Ascending aorta (tissue), 2 donors: Measurements from ENCODE around the gene GGT1. TPM values are rescaled to one million over a fixed set of nuclear protein-coding genes. Genes with fewer than 3 reads are reported as not detected.
"Not testable (repeated sequence)": the region's sequence is repeated elsewhere in the genome, so short reads cannot be mapped to it uniquely, and the experiment has no call there.

Source experiments
- DNase-seq, 2 donors: peaks; one replicate each; pipeline ENCODE4 v3.0.0-alpha.2; 2019; ENCODE audit warnings: low spot score in 2 of 2
- H3K27ac ChIP-seq, 2 donors: fragments of 200-600 bp; sonication (generic); one replicate each; pipeline ENCODE4 v1.5.1; 2016 to 2017; ENCODE audit warnings: mild to moderate bottlenecking in 1 of 2
- H3K27me3 ChIP-seq: fragments of 200-600 bp; sonication (generic); one replicate; pipeline ENCODE4 v1.5.1; 2017
- H3K36me3 ChIP-seq, 2 donors: fragments of 200-600 bp; sonication (generic); one replicate each; pipeline ENCODE4 v1.5.1; 2016
- H3K4me1 ChIP-seq, 2 donors: fragments of 200-600 bp; sonication (generic); one replicate each; pipeline ENCODE4 v1.5.1; 2016 to 2017; ENCODE audit warnings: mild to moderate bottlenecking in 1 of 2
- H3K4me3 ChIP-seq, 2 donors: fragments of 200-600 bp; sonication (generic); one replicate each; pipeline ENCODE4 v1.5.1; 2016 to 2017; ENCODE audit warnings: mild to moderate bottlenecking in 1 of 2
- H3K9me3 ChIP-seq, 2 donors: fragments of 200-600 bp; sonication (generic); one replicate each; pipeline ENCODE4 v1.5.1; 2016
- intact Hi-C: fragments of 100-400 bp; cut with DNase I; formaldehyde crosslinking; loops from one replicate; pipeline ENCODE4 v1.15.1; 2023
- total RNA-seq: library from RNA; depleted of rRNA; stranded (reverse); fragments of >200 nt; gene quantifications from one replicate; pipeline ENCODE4 v1.1.0, GENCODE V29; 2016
- TF ChIP-seq, protein P1 (sequence below), 3 experiments: fragments of 200-600 bp in 2 of 3; fragments of 450-650 bp in 1 of 3; sonication (generic) in 2 of 3; IDR thresholded peaks; one replicate each; pipeline ENCODE4 v1.5.1; 2016 to 2019; ENCODE audit warnings: antibody characterized with exemption in 3 of 3, mild to moderate bottlenecking in 1 of 3, moderate library complexity in 1 of 3

GGT1 gene
- total RNA-seq: not detected

DNA sequence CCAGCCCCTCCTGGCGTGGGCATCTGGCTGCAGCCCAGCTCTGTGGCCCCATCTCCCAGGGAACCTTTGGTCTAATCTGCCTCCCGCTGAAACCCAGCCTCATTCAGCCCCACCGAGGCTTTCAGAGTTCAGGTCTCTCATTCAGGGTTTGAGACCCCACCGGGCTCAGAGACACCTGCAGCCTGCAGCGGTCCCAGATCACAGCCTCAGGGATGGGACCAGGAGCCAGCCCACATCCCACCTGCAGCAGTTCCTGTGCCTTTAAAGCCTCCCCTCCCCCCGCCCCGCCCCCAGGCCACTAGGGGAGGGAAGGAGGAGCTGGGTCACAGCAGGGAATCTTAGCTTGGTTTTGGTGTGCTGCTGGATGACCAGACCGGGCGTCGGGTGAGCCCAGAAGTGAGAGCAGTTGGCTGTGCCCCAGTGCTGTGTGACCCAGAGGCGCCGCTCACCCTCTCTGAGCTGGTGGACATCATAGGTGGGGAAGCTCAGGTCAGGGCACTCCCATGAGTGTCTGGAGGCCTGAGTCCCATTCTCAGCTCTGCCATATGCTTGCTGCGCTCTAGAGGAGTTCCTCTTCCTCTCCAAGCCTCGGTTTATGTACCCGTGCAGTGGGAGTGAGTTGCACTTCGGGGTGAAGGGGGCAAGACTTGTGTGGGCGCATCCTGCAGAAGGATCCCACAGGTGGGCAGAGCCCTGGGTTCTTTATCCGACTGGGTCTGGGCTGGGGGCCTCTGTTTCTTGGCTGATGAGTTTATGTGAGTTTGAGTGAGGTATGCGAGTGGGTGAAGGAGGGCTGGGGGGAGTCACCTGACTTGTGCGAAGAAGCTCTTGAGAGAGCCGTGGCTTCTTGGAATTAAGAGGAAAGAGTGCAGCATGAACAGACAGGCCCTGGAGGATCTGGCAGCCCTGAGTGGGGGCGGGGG, at the start of gene GGT1:
GGT1 (plus strand) TSS at position 347 of the 923 bp plus-strand sequence. CDS start 7,889 bp downstream, outside the sequence.
- H3K36me3 ChIP-seq, H3K27me3 ChIP-seq, intact Hi-C loops, DNase-seq, H3K9me3 ChIP-seq, H3K4me3 ChIP-seq, H3K4me1 ChIP-seq, H3K27ac ChIP-seq: not testable (repeated sequence)

DNA sequence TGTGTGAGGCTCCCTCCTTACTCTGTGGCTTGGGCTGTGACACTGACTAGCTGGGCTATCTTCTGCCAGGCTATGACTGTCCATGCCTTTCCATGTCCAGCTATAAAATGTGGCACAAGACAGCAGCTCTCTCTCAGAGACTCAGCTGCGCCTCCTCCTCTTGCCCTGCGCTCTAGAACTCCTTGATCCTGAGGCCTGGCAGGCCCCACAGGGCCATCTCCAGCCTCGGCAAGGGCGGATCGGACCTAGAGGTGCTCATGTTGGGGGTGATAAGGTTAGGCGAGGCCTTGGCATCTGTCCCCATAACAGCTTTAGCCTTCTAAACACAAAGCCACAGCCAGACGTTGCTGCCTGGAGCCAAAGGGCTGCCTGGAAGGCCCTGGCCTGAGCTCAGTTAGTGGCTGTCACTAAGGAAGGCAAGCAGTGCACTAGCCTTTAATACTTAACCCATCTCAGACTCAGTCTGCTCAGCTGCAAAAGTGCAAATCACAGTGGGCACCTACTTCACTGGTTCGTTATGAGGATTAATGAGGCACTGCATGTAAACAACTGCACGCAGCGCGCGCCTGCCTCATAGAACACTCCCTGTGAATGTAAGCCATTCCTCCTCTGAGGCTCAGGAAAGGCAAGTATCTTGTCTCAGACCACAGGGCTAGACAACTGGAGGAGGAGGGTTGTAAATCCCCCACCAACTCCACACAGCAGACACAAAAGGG, 49.2 kb upstream of the GGT1 start:
- peak overlapping the region; percentile 81 to 90 for H3K4me3 ChIP-seq
- peaks cover 20 to 30% of the 10 kb centered on the region in 2 donors for H3K4me1 ChIP-seq
- H3K9me3 ChIP-seq: no peaks in the 10 kb centered on the region
- H3K36me3 ChIP-seq: peaks cover 13 to 15% of the 10 kb centered on the region in 2 donors
- H3K27ac ChIP-seq: peak overlapping the region; percentile 94 to 99
- no peaks in the 10 kb centered on the region for H3K27me3 ChIP-seq
- TF ChIP-seq, protein P1, sequence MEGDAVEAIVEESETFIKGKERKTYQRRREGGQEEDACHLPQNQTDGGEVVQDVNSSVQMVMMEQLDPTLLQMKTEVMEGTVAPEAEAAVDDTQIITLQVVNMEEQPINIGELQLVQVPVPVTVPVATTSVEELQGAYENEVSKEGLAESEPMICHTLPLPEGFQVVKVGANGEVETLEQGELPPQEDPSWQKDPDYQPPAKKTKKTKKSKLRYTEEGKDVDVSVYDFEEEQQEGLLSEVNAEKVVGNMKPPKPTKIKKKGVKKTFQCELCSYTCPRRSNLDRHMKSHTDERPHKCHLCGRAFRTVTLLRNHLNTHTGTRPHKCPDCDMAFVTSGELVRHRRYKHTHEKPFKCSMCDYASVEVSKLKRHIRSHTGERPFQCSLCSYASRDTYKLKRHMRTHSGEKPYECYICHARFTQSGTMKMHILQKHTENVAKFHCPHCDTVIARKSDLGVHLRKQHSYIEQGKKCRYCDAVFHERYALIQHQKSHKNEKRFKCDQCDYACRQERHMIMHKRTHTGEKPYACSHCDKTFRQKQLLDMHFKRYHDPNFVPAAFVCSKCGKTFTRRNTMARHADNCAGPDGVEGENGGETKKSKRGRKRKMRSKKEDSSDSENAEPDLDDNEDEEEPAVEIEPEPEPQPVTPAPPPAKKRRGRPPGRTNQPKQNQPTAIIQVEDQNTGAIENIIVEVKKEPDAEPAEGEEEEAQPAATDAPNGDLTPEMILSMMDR (IDR thresholded peaks at IDR 0.05): no peak
- intact Hi-C loops: loop anchor here (2.0 kb wide), 1 partner anchor 39 kb away; the partner anchor contains the start of gene LRRC75B
- no peak for DNase-seq

DNA sequence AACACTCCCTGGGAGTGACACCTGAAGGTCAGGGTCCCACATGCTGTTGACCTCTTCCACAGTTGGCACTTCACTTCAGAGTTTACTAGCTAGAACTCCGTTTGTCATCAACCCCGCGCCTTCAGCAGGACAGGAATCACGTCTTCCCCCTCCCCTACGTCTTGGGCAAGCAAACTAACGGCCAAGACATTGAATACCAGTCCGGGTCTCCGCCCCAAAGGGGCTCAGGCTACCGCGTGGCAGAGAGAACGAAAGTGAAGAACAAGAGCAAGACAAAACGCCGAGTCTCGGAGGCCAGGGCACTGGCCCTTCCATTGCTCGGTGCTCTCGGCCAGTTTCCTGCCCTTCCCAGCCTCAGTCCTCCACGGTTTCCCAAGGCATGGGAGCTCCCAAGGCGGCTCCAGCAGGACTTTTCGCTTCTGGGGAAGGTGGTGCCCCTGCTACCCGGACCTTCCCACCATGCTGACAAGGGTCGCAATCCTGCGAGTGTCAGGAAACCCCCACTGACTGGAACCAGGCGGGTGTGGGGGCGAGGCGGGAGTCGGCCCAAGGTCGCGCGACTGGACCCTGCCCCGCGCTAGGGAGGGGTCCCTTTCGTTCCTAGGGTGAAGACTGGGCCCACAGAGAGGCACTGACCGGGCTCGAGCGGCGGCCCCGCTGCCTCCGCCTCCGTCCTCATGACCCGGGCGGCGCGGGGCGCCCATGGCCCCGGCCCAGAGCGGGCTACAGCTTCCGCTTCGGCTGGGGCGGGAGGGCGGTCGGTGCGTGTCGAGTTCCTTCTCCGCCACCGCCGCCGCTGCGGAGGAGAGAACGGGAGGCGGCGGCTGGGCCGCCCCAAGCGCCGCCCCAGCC, 48.5 kb upstream of the GGT1 start, which contains the start of gene GUCD1:
GUCD1 (minus strand) TSS at position 826 of the 852 bp plus-strand sequence; CDS start at position 679, 147 bp downstream.
- Histone ChIP-seq H3K27ac (peak within 1 kb of the TSS; percentile 98 to 99), H3K4me1 (peaks cover 20 to 31% of the 10 kb centered on the region in 2 donors), H3K9me3 (no peaks in the 10 kb centered on the region), H3K27me3 (no peaks in the 10 kb centered on the region), H3K4me3 (peak within 1 kb of the TSS; percentile 81 to 93), H3K36me3 (peaks cover 15 to 20% of the 10 kb centered on the region in 2 donors)
- TF ChIP-seq, protein P1 (IDR thresholded peaks at IDR 0.05): no peak
- intact Hi-C loops: loop anchor here (1.0 to 2.0 kb wide), 2 partner anchors 9 to 38 kb away; partner anchors contain the start of gene LRRC75B
- DNase-seq: no peak

DNA sequence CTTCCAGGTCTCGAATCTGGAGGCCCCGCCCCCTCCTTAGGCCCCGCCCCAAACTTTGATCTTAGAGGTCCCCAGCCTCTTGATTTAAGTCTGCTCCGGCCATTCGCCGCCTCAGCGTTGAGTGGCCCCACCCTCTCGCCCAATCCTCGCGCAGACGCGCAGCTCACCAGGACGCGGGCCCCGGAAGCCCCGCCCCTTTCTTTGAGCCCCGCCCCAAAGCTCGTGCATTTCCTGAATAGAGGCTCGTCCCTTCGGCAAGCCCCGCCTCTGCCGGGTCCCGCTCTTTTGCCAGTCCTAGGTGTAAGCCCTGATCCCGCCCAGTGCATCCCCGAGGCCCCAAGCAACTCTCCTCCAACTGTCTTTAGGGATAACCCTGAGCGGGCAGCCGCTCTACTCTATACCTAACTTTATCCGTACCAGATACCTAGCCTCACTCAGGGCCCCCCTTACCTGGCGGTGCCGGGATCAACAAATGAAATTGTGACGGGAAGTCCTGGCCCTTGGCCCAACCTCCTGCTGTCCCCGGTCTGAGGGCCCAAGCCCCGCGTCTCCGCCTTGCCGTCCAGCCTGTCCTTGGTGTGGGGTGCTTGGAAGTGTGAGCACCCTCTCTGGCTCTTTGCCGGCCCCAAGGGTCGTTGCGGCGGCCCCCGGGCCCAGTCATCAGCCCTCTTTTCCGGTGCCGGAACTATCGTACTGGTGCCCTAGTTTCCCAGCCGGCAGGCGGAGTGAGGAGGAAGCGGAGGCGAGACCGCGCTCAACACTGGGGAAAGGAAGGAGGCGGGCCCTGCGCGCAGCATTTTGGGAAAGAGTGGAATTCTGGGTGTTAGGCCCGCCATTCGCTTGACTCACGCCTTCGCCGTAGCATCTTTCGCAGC, 47.6 kb upstream of the GGT1 start, which contains the start of gene SNRPD3:
SNRPD3 (plus strand) TSS at position 835 of the 875 bp plus-strand sequence. CDS start 1,676 bp downstream, outside the sequence.
- TF ChIP-seq, protein P1 (IDR thresholded peaks at IDR 0.05): no peak
- Histone ChIP-seq H3K4me3 (peak within 1 kb of the TSS; percentile 81 to 93), H3K36me3 (peaks cover 15 to 22% of the 10 kb centered on the region in 2 donors), H3K27me3 (no peaks in the 10 kb centered on the region), H3K27ac (peak within 1 kb of the TSS; percentile 98 to 99), H3K9me3 (no peaks in the 10 kb centered on the region), H3K4me1 (peaks cover 20 to 32% of the 10 kb centered on the region in 2 donors)
- intact Hi-C loops: loop anchor here (1.0 to 2.0 kb wide), 2 partner anchors 10 to 37 kb away; partner anchors contain the start of gene LRRC75B
- peak; percentile 99 to 100 for DNase-seq

DNA sequence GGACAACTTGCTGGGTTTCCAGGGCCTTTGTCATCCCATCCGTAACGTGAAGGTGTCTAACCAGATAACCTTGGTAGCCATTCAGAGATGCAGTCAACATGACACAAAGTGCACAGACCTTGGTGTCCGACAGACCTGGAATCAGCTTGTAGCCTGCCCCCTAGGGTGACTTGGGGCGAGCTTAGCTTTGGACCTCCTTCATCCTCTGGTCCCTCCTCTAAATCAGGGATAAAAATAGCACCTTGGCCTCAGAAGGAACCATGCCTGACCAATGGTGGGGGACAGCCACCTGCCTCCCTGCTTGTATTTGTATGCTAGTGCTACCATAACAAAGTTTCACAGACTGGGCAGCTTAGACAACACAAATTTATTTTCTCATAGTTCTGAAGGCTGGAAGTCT, 43.5 kb upstream of the GGT1 start:
- DNase-seq: no peak
- TF ChIP-seq, protein P1 (IDR thresholded peaks at IDR 0.05): no peak
- intact Hi-C loops: no loop called here
- Histone ChIP-seq H3K27ac (no peak overlapping the region), H3K36me3 (peaks cover 26 to 30% of the 10 kb centered on the region in 2 donors), H3K9me3 (no peaks in the 10 kb centered on the region), H3K4me3 (no peak overlapping the region), H3K27me3 (no peaks in the 10 kb centered on the region), H3K4me1 (peaks cover 12 to 19% of the 10 kb centered on the region in 2 donors)
